A549 (cell line): ENCODE data around the gene ING5.

Experiments used
- ESRRA ChIP-seq: fragments of 150-350 bp; IDR thresholded peaks from 2 replicates; pipeline ENCODE4 v1.6.1; 2014; ENCODE audit warnings: mild to moderate bottlenecking, low read length, borderline replicate concordance
- JUN ChIP-seq, 2 experiments: fragments of >200 bp; sonication (Bioruptor Twin); formaldehyde crosslinking; IDR thresholded peaks; 2 replicates in 1 of 2; 3 replicates in 1 of 2; pipeline ENCODE4 v1.6.1; 2016 to 2017
- PHF8 ChIP-seq: fragments of 200-600 bp; sonication (generic); IDR thresholded peaks from 2 replicates; pipeline ENCODE4 v1.6.1; 2016; ENCODE audit warnings: low read depth, mild to moderate bottlenecking, antibody characterized with exemption, moderate library complexity, borderline replicate concordance
- POLR2AphosphoS2 ChIP-seq: conservative IDR thresholded peaks from 2 replicates; pipeline ENCODE4 v1.6.1; 2012; ENCODE audit warnings: low read length, improper control_type of control experiment, inconsistent platforms
- RAD21 ChIP-seq, 2 experiments: fragments of >200 bp in 1 of 2; sonication (Bioruptor Twin) in 1 of 2; formaldehyde crosslinking in 1 of 2; IDR thresholded peaks in 1 of 2; conservative IDR thresholded peaks in 1 of 2; 2 replicates in 1 of 2; 3 replicates in 1 of 2; pipeline ENCODE4 v1.6.1; 2012 to 2018; ENCODE audit warnings: inconsistent platforms in 1 of 2
- REST ChIP-seq: fragments of 200-600 bp; sonication (generic); IDR thresholded peaks from 2 replicates; pipeline ENCODE4 v1.6.1; 2016; ENCODE audit warnings: antibody characterized with exemption, mild to moderate bottlenecking, moderate library complexity
- TF ChIP-seq, protein P1 (sequence below): fragments of >200 bp; sonication (Bioruptor Twin); formaldehyde crosslinking; IDR thresholded peaks from 3 replicates; pipeline ENCODE4 v1.5.1; 2016

GRCh38 chr2:241767464-241768250, 65.8 kb downstream of the ING5 start:
- no peak for TF ChIP-seq REST
- no peak for TF ChIP-seq POLR2AphosphoS2
- TF ChIP-seq JUN (IDR thresholded peaks at IDR 0.05): no peak
- no peak for TF ChIP-seq PHF8
- TF ChIP-seq, protein P1, sequence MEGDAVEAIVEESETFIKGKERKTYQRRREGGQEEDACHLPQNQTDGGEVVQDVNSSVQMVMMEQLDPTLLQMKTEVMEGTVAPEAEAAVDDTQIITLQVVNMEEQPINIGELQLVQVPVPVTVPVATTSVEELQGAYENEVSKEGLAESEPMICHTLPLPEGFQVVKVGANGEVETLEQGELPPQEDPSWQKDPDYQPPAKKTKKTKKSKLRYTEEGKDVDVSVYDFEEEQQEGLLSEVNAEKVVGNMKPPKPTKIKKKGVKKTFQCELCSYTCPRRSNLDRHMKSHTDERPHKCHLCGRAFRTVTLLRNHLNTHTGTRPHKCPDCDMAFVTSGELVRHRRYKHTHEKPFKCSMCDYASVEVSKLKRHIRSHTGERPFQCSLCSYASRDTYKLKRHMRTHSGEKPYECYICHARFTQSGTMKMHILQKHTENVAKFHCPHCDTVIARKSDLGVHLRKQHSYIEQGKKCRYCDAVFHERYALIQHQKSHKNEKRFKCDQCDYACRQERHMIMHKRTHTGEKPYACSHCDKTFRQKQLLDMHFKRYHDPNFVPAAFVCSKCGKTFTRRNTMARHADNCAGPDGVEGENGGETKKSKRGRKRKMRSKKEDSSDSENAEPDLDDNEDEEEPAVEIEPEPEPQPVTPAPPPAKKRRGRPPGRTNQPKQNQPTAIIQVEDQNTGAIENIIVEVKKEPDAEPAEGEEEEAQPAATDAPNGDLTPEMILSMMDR: no peak
- no peak for TF ChIP-seq RAD21 (conservative IDR thresholded peaks at IDR 0.05 in 1 of 2, IDR thresholded peaks at IDR 0.05 in 1 of 2)
- no peak for TF ChIP-seq ESRRA
